Loucy (cell line): ENCODE measurements around the gene SHROOM2.

Experiments
- H2AFZ ChIP-seq: fragments of 200-600 bp; sonication (generic); 2 replicates; pipeline ENCODE4 v1.6.0; 2016; ENCODE audit warnings: antibody characterized with exemption, mild to moderate bottlenecking, low read length, moderate library complexity
- H3F3A ChIP-seq: fragments of 200-600 bp; 2 replicates; pipeline ENCODE4 v1.6.0; 2016; ENCODE audit warnings: antibody characterized with exemption, low read depth, mild to moderate bottlenecking
- H3K27me3 ChIP-seq: fragments of 200-600 bp; sonication (generic); 2 replicates; pipeline ENCODE4 v1.6.1; 2014; ENCODE audit warnings: low read length, mild to moderate bottlenecking; ENCODE audit not compliant: insufficient read depth, poor library complexity, severe bottlenecking
- H3K36me3 ChIP-seq: fragments of 200-600 bp; sonication (generic); 2 replicates; pipeline ENCODE4 v1.6.1; 2016; ENCODE audit warnings: low read length; ENCODE audit not compliant: insufficient read depth
- H3K4me1 ChIP-seq: fragments of 200-600 bp; sonication (generic); 2 replicates; pipeline ENCODE4 v1.5.1; 2014; ENCODE audit warnings: low read length, mild to moderate bottlenecking; ENCODE audit not compliant: insufficient read depth, poor library complexity, severe bottlenecking
- H3K4me2 ChIP-seq: fragments of 200-600 bp; sonication (generic); 2 replicates; pipeline ENCODE4 v1.6.0; 2014; ENCODE audit warnings: antibody characterized with exemption, low read length, low read depth, mild to moderate bottlenecking; ENCODE audit not compliant: poor library complexity, severe bottlenecking
- H3K4me3 ChIP-seq: fragments of 200-600 bp; sonication (generic); 2 replicates; pipeline ENCODE4 v1.5.1; 2014; ENCODE audit warnings: low read length, mild to moderate bottlenecking, mixed read lengths; ENCODE audit not compliant: poor library complexity, severe bottlenecking
- H3K79me2 ChIP-seq: fragments of 200-600 bp; sonication (generic); 2 replicates; pipeline ENCODE4 v1.6.1; 2014; ENCODE audit warnings: low read length; ENCODE audit not compliant: insufficient read depth
- H3K9ac ChIP-seq: fragments of 200-600 bp; sonication (generic); 2 replicates; pipeline ENCODE4 v1.6.0; 2014; ENCODE audit warnings: mild to moderate bottlenecking, low read depth, low read length, moderate library complexity; ENCODE audit not compliant: poor library complexity, severe bottlenecking
- H3K9me2 ChIP-seq: fragments of 200-600 bp; sonication (generic); replicated peaks from 2 replicates; pipeline ENCODE4 v1.6.1; 2016; ENCODE audit warnings: low read depth, low read length, mixed read lengths
- H3K9me3 ChIP-seq: fragments of 200-600 bp; sonication (generic); 2 replicates; pipeline ENCODE4 v1.6.1; 2014; ENCODE audit warnings: mild to moderate bottlenecking, antibody characterized with exemption, low read length, low read depth; ENCODE audit not compliant: insufficient read depth
- H4K20me1 ChIP-seq: fragments of 200-600 bp; sonication (generic); 2 replicates; pipeline ENCODE4 v1.6.0; 2014; ENCODE audit warnings: antibody characterized with exemption, low read length, mild to moderate bottlenecking; ENCODE audit not compliant: insufficient read depth, poor library complexity, severe bottlenecking
- CTCF ChIP-seq: fragments of 200-600 bp; sonication (generic); conservative IDR thresholded peaks from 2 replicates; pipeline ENCODE4 v1.5.1; 2014; ENCODE audit warnings: mild to moderate bottlenecking, antibody characterized with exemption, low read length
- EZH2phosphoT487 ChIP-seq: fragments of 200-600 bp; IDR thresholded peaks from 2 replicates; pipeline ENCODE4 v1.6.1; 2018; ENCODE audit warnings: antibody characterized with exemption, mild to moderate bottlenecking, moderate library complexity, borderline replicate concordance

The SHROOM2 gene

DNA sequence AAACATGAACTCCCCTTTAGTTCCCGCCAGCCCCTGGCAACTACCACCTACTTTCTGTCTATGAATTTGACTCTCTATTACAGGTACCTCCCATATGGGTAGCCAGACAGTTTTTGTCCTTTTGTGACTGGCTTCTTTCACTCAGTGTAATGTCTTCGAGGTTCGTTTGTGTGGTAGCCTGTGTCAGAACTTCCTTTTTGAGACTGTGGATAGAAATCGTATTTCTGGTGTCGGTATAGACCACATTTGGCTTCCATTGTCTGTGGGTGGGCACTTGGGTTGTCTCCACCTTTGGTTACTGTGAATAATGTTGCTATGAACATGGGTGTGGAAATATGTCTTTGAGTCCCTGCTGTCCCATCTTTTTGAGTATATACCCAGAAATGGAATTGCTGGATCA lies 175.5 kb downstream of the SHROOM2 start:
- H3K4me1 ChIP-seq: no peaks in the 10 kb centered on the region
- no peaks in the 10 kb centered on the region for H3K79me2 ChIP-seq
- H2AFZ ChIP-seq: no peak overlapping the region
- no peak overlapping the region for H3K9ac ChIP-seq
- no peak overlapping the region for H3K4me2 ChIP-seq
- H3K27me3 ChIP-seq: no peaks in the 10 kb centered on the region
- no peaks in the 10 kb centered on the region for H4K20me1 ChIP-seq
- no peaks in the 10 kb centered on the region for H3F3A ChIP-seq
- H3K9me3 ChIP-seq: no peaks in the 10 kb centered on the region
- TF ChIP-seq EZH2phosphoT487 (no peak), CTCF (no peak)
- H3K36me3 ChIP-seq: no peaks in the 10 kb centered on the region
- no peak overlapping the region for H3K4me3 ChIP-seq
- no peaks in the 10 kb centered on the region for H3K9me2 ChIP-seq

DNA sequence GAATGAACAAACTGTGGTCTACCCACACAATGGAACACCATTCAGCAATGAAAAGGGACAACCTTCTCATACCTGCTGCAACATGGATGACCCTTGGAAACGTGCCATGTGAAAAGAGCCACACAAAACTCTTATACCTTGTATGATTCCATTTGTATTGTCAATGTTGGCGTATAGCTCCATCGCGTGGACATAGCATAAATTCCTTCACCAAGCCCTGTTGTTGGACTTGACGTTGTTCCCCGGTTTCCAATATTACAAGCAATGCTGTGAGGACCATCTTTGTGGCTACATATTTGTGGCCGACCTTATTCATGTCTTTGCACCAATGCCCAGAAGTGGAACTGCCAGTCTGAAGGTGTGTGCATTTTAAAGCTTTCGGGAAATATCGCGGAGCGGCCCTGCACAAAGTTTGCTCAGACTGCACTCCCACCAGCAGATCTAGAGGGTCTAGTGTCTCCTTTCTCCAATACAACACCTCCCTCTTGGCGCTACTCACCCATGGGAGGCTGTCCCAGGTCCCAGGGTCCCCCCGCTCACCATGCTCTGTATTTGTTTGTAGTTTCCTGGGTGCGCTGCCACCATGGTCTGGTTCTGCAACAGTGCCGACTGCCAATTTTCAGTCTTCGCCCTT lies 180.7 kb downstream of the SHROOM2 start, which contains the start of gene CLDN34:
Gene CLDN34, plus strand, starts transcription at position 584 of the 634 bp plus-strand sequence. Its CDS starts 0 bp downstream, at position 584.
- H3K9me3 ChIP-seq: no peaks in the 10 kb centered on the region
- H3K36me3 ChIP-seq: no peaks in the 10 kb centered on the region
- H3K4me3 ChIP-seq: no peak within 1 kb of the TSS
- H3K9ac ChIP-seq: no peak within 1 kb of the TSS
- TF ChIP-seq CTCF (no peak), EZH2phosphoT487 (no peak)
- H3K79me2 ChIP-seq: no peaks in the 10 kb centered on the region
- H4K20me1 ChIP-seq: no peaks in the 10 kb centered on the region
- no peak within 1 kb of the TSS for H3K4me2 ChIP-seq
- H3F3A ChIP-seq: no peaks in the 10 kb centered on the region
- H2AFZ ChIP-seq: no peak within 1 kb of the TSS
- no peaks in the 10 kb centered on the region for H3K4me1 ChIP-seq
- H3K9me2 ChIP-seq: no peaks in the 10 kb centered on the region
- no peaks in the 10 kb centered on the region for H3K27me3 ChIP-seq

DNA sequence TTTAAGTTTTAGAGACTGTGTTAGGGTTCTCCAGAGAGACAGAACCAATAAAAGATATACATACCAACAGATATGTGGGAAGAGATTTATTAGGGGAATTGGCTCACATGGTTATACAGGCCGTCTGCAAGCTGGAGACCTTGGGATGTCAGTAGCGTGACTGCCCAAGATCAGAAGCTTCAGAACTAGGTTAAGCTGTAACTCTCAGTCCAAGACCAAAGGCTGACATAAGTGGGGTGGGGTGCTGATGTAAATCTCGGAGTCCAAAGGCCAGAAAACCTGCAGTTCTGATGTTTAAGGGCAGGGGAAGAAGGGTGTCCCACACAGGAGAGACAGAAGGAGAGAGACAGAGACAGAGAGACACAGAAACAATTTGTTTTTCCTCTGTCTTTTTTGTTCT lies 191.4 kb downstream of the SHROOM2 start:
- H3K9me2 ChIP-seq: no peaks in the 10 kb centered on the region
- no peak overlapping the region for H3K4me3 ChIP-seq
- no peaks in the 10 kb centered on the region for H3K9me3 ChIP-seq
- no peaks in the 10 kb centered on the region for H3K36me3 ChIP-seq
- H4K20me1 ChIP-seq: no peaks in the 10 kb centered on the region
- TF ChIP-seq CTCF: no peak
- H3K9ac ChIP-seq: no peak overlapping the region
- H3F3A ChIP-seq: no peaks in the 10 kb centered on the region
- no peaks in the 10 kb centered on the region for H3K27me3 ChIP-seq
- H3K4me2 ChIP-seq: no peak overlapping the region
- H3K79me2 ChIP-seq: no peaks in the 10 kb centered on the region
- H2AFZ ChIP-seq: no peak overlapping the region
- H3K4me1 ChIP-seq: no peaks in the 10 kb centered on the region
